GM12878 (cell line): ENCODE results near the gene REXO1.

Experiments used
- CEBPZ ChIP-seq: fragments of 150-350 bp; IDR thresholded peaks from 2 replicates; pipeline ENCODE4 v1.6.1; 2016; ENCODE audit warnings: low read depth, low read length
- CREB1 ChIP-seq: IDR thresholded peaks from 2 replicates; pipeline ENCODE4 v1.6.1; 2012; ENCODE audit warnings: low read depth, mild to moderate bottlenecking, inconsistent platforms
- EZH2 ChIP-seq: IDR thresholded peaks from 2 replicates; pipeline ENCODE4 v1.6.1; 2012; ENCODE audit warnings: low read depth, mild to moderate bottlenecking, control low read depth, inconsistent platforms, low read length, borderline replicate concordance; ENCODE audit not compliant: control insufficient read depth
- JUND ChIP-seq: IDR thresholded peaks from 2 replicates; pipeline ENCODE4 v1.6.1; 2012; ENCODE audit warnings: low read depth, mild to moderate bottlenecking, low read length, improper control_type of control experiment, moderate library complexity
- SREBF2 ChIP-seq: IDR thresholded peaks from 2 replicates; pipeline ENCODE4 v1.6.1; 2012; ENCODE audit warnings: mild to moderate bottlenecking, low read length
- TF ChIP-seq, protein P1 (sequence below), 3 experiments: IDR thresholded peaks in 2 of 3; conservative IDR thresholded peaks in 1 of 3; 2 replicates each; pipeline ENCODE4 v1.5.1; 2011; ENCODE audit warnings: low read depth in 3 of 3, low read length in 3 of 3, mild to moderate bottlenecking in 3 of 3, control low read depth in 2 of 3, moderate library complexity in 2 of 3, inconsistent platforms in 1 of 3, mixed read lengths in 1 of 3; ENCODE audit not compliant: control insufficient read depth in 2 of 3, insufficient read depth in 1 of 3; ENCODE audit errors: extremely low read depth in 1 of 3

GRCh38 chr19:1850809-1851653 lies 2.7 kb upstream of the REXO1 start:
- TF ChIP-seq, protein P1, sequence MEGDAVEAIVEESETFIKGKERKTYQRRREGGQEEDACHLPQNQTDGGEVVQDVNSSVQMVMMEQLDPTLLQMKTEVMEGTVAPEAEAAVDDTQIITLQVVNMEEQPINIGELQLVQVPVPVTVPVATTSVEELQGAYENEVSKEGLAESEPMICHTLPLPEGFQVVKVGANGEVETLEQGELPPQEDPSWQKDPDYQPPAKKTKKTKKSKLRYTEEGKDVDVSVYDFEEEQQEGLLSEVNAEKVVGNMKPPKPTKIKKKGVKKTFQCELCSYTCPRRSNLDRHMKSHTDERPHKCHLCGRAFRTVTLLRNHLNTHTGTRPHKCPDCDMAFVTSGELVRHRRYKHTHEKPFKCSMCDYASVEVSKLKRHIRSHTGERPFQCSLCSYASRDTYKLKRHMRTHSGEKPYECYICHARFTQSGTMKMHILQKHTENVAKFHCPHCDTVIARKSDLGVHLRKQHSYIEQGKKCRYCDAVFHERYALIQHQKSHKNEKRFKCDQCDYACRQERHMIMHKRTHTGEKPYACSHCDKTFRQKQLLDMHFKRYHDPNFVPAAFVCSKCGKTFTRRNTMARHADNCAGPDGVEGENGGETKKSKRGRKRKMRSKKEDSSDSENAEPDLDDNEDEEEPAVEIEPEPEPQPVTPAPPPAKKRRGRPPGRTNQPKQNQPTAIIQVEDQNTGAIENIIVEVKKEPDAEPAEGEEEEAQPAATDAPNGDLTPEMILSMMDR (IDR thresholded peaks at IDR 0.05 in 2 of 3, conservative IDR thresholded peaks at IDR 0.05 in 1 of 3; ENCODE audit: control insufficient read depth in 2 of 3, extremely low read depth in 1 of 3, insufficient read depth in 1 of 3, low read depth in 3 of 3, low read length in 3 of 3) = peak in 2 of 3 experiments; percentile 27 to 30; a peak in 1 of 6 replicates
- no peak for TF ChIP-seq SREBF2
- no peak for TF ChIP-seq EZH2
- TF ChIP-seq JUND = no peak
- no peak for TF ChIP-seq CEBPZ
- TF ChIP-seq CREB1 = no peak
